ENCODE data around the gene SCGB3A2. TPM values are rescaled to one million over a fixed set of nuclear protein-coding genes. Genes with fewer than 3 reads are reported as not detected.

Gene SCGB3A2
- total RNA-seq, 1 experiment from 2014 or later = not detected

- Histone ChIP-seq H3K9ac (ENCODE audit: low read length) (no peak overlapping the region), H3K36me3 (ENCODE audit: insufficient read depth, low read length) (no peaks in the 10 kb centered on the region), H4K20me1 (ENCODE audit: insufficient read depth, low read depth, low read length) (no peaks in the 10 kb centered on the region), H3K27me3 (ENCODE audit: low read length) (no peaks in the 10 kb centered on the region), H3K9me2 (replicated peaks; ENCODE audit: insufficient read depth, low read length) (no peaks in the 10 kb centered on the region), H2AFZ (ENCODE audit: low read length) (no peak overlapping the region), H3K4me1 (ENCODE audit: low read length) (peaks cover 12% of the 10 kb centered on the region), H3K27ac (ENCODE audit: low read length) (no peak overlapping the region), H3K4me3 (ENCODE audit: low read length) (no peak overlapping the region), H3K79me2 (ENCODE audit: low read length) (no peaks in the 10 kb centered on the region), H3K4me2 (ENCODE audit: low read depth, low read length, poor library complexity, severe bottlenecking) (no peak overlapping the region), H3K9me3 (ENCODE audit: low read length) (no peaks in the 10 kb centered on the region)
- no peak for DNase-seq
Observed at GRCh38 chr5:147902609-147903115, 24.2 kb downstream of the SCGB3A2 start.

DNA sequence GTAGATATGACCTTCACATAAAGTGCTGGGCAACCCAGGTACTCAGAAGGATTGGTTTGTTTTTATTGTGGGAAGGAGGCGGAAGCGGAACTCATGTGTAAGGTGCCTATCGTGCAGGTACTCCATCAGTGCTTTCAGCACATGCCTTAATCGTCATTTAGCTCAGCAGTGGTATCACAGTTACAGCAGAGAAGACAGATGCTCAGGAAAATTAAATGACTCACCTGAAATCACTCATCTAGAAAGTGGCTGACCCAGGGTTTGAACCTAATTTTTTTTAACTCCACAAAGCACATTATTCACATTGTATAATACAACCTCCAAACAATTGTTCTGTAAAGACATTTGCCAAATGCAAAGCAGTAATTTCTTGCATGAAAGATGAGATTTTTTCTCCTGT lies 25.6 kb downstream of the SCGB3A2 start:
- H3K9me3 ChIP-seq (ENCODE audit: low read length) = no peaks in the 10 kb centered on the region
- H3K4me2 ChIP-seq (ENCODE audit: low read depth, low read length, poor library complexity, severe bottlenecking) = no peak overlapping the region
- peaks cover 12% of the 10 kb centered on the region for H3K4me1 ChIP-seq (ENCODE audit: low read length)
- H4K20me1 ChIP-seq (ENCODE audit: insufficient read depth, low read depth, low read length) = no peaks in the 10 kb centered on the region
- DNase-seq = no peak
- no peak overlapping the region for H3K27ac ChIP-seq (ENCODE audit: low read length)
- H3K27me3 ChIP-seq (ENCODE audit: low read length) = no peaks in the 10 kb centered on the region
- no peaks in the 10 kb centered on the region for H3K79me2 ChIP-seq (ENCODE audit: low read length)
- no peak overlapping the region for H3K4me3 ChIP-seq (ENCODE audit: low read length)
- no peak overlapping the region for H3K9ac ChIP-seq (ENCODE audit: low read length)
- H2AFZ ChIP-seq (ENCODE audit: low read length) = no peak overlapping the region
- H3K9me2 ChIP-seq (replicated peaks; ENCODE audit: insufficient read depth, low read length) = no peaks in the 10 kb centered on the region
- no peaks in the 10 kb centered on the region for H3K36me3 ChIP-seq (ENCODE audit: insufficient read depth, low read length)

GRCh38 chr5:147906326-147907095 lies 28.0 kb downstream of the SCGB3A2 start, which contains the start of gene C5orf46:
Gene C5orf46 (minus strand): TSS chr5:147906538. CDS start chr5:147906501, 37 bp downstream.
- no peak within 1 kb of the TSS for H3K4me3 ChIP-seq (ENCODE audit: low read length)
- H2AFZ ChIP-seq (ENCODE audit: low read length) = no peak within 1 kb of the TSS
- H3K79me2 ChIP-seq (ENCODE audit: low read length) = no peaks in the 10 kb centered on the region

DNA sequence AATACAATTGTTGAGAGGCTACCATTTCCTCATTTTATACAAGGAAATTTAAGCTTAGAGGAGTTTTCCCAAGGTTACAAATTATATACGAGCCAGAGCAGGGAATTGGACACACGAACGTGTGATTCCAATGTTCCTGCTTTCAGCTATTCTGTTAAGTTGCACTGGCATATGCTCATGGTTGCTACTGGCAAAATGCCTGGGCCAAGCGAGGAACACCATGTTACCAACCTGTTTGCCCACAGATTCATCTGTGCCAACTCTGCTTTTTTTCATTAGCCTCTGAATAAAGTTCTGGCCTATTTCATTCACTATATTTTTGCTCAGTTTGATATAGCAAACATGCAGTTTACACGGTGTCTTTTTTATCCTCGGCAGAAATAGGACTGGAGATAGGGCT lies 32.9 kb downstream of the SCGB3A2 start:
- Histone ChIP-seq H2AFZ (ENCODE audit: low read length) (no peak overlapping the region), H3K4me3 (ENCODE audit: low read length) (no peak overlapping the region), H4K20me1 (ENCODE audit: insufficient read depth, low read depth, low read length) (no peaks in the 10 kb centered on the region), H3K9me2 (replicated peaks; ENCODE audit: insufficient read depth, low read length) (no peaks in the 10 kb centered on the region), H3K9me3 (ENCODE audit: low read length) (no peaks in the 10 kb centered on the region), H3K4me2 (ENCODE audit: low read depth, low read length, poor library complexity, severe bottlenecking) (no peak overlapping the region), H3K36me3 (ENCODE audit: insufficient read depth, low read length) (no peaks in the 10 kb centered on the region), H3K79me2 (ENCODE audit: low read length) (no peaks in the 10 kb centered on the region), H3K9ac (ENCODE audit: low read length) (no peak overlapping the region), H3K27ac (ENCODE audit: low read length) (no peak overlapping the region), H3K27me3 (ENCODE audit: low read length) (no peaks in the 10 kb centered on the region), H3K4me1 (ENCODE audit: low read length) (0 out of 2 replicates have a peak, but pooled peaks cover 2% of the 10 kb centered on the region)
- no peak for DNase-seq

More at GRCh38 chr5:147906326-147907095, 28.0 kb downstream of the SCGB3A2 start, which contains the start of gene C5orf46:
- Histone ChIP-seq H3K27ac (ENCODE audit: low read length) (no peak within 1 kb of the TSS), H3K27me3 (ENCODE audit: low read length) (no peaks in the 10 kb centered on the region), H3K4me1 (ENCODE audit: low read length) (peaks cover 12% of the 10 kb centered on the region), H3K9me3 (ENCODE audit: low read length) (no peaks in the 10 kb centered on the region), H3K9ac (ENCODE audit: low read length) (no peak within 1 kb of the TSS), H4K20me1 (ENCODE audit: insufficient read depth, low read depth, low read length) (no peaks in the 10 kb centered on the region), H3K9me2 (replicated peaks; ENCODE audit: insufficient read depth, low read length) (no peaks in the 10 kb centered on the region), H3K36me3 (ENCODE audit: insufficient read depth, low read length) (no peaks in the 10 kb centered on the region), H3K4me2 (ENCODE audit: low read depth, low read length, poor library complexity, severe bottlenecking) (no peak within 1 kb of the TSS)
- no peak for DNase-seq

GRCh38 chr5:147912011-147912410 lies 33.5 kb downstream of the SCGB3A2 start:
- no peaks in the 10 kb centered on the region for H3K79me2 ChIP-seq (ENCODE audit: low read length)
- H4K20me1 ChIP-seq (ENCODE audit: insufficient read depth, low read depth, low read length) = no peaks in the 10 kb centered on the region
- no peak overlapping the region for H2AFZ ChIP-seq (ENCODE audit: low read length)
- peak; percentile 49 for DNase-seq
- no peaks in the 10 kb centered on the region for H3K9me3 ChIP-seq (ENCODE audit: low read length)
- H3K27ac ChIP-seq (ENCODE audit: low read length) = no peak overlapping the region
- H3K36me3 ChIP-seq (ENCODE audit: insufficient read depth, low read length) = no peaks in the 10 kb centered on the region
- no peak overlapping the region for H3K4me3 ChIP-seq (ENCODE audit: low read length)
- H3K4me2 ChIP-seq (ENCODE audit: low read depth, low read length, poor library complexity, severe bottlenecking) = no peak overlapping the region
- H3K9me2 ChIP-seq (replicated peaks; ENCODE audit: insufficient read depth, low read length) = no peaks in the 10 kb centered on the region
- H3K4me1 ChIP-seq (ENCODE audit: low read length) = 0 out of 2 replicates have a peak, but pooled peaks cover 2% of the 10 kb centered on the region
- no peak overlapping the region for H3K9ac ChIP-seq (ENCODE audit: low read length)
- H3K27me3 ChIP-seq (ENCODE audit: low read length) = no peaks in the 10 kb centered on the region

DNA sequence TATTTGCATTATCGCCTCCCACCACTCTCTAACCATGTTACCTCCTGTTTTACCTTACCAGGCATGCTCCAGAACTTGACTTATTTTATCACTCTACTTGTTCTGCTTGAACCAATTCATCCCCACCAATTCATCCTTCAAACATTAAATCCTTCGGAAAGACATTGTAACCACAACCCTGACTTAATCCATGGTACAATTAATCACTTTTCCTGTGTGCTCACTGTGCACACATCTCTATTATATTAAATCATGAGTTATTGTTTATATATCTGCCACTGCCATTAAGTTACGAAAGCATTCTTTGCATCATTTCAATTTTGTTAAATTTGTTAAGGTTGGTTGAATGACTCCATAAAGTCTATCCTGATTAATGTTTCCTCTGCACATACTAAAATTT lies 35.3 kb downstream of the SCGB3A2 start:
- H3K27me3 ChIP-seq (ENCODE audit: low read length) = no peaks in the 10 kb centered on the region
- 0 out of 2 replicates have a peak, but pooled peaks cover 2% of the 10 kb centered on the region for H3K4me1 ChIP-seq (ENCODE audit: low read length)
- H3K79me2 ChIP-seq (ENCODE audit: low read length) = no peaks in the 10 kb centered on the region
- H3K36me3 ChIP-seq (ENCODE audit: insufficient read depth, low read length) = no peaks in the 10 kb centered on the region
- H3K4me3 ChIP-seq (ENCODE audit: low read length) = no peak overlapping the region
- no peak overlapping the region for H3K4me2 ChIP-seq (ENCODE audit: low read depth, low read length, poor library complexity, severe bottlenecking)
- no peaks in the 10 kb centered on the region for H3K9me3 ChIP-seq (ENCODE audit: low read length)
- no peak overlapping the region for H2AFZ ChIP-seq (ENCODE audit: low read length)
- H4K20me1 ChIP-seq (ENCODE audit: insufficient read depth, low read depth, low read length) = no peaks in the 10 kb centered on the region
- no peaks in the 10 kb centered on the region for H3K9me2 ChIP-seq (replicated peaks; ENCODE audit: insufficient read depth, low read length)
- no peak overlapping the region for H3K27ac ChIP-seq (ENCODE audit: low read length)
- no peak overlapping the region for H3K9ac ChIP-seq (ENCODE audit: low read length)
- DNase-seq = no peak

DNA sequence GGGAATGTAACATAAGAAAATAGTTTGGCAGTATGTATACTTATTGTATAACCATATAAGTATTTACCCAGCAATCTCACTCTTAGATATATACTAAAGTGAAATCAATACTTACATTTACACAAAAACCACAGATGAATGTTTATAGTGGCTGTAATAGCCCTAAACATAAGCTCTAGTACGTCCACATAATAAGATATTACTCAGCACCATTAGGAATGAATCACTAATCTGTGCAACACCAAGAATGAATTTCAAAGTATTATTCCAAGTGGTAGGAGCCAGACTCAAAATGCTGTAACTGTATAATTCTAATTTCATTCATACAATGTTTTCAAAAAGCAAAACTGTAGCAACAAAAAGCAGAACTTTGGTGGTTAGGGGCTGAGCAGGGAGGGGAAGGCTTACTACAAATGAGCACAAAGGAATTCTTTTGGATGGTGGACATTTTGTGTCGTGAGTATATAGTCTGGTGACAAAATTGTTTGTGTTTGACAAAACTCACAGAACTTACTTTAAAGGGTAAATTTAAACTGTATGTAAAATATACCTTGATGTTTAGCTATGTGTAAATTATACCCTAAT lies 39.7 kb downstream of the SCGB3A2 start:
- Histone ChIP-seq H3K27me3 (ENCODE audit: low read length) (no peaks in the 10 kb centered on the region), H2AFZ (ENCODE audit: low read length) (no peak overlapping the region), H3K36me3 (ENCODE audit: insufficient read depth, low read length) (no peaks in the 10 kb centered on the region), H3K4me1 (ENCODE audit: low read length) (no peaks in the 10 kb centered on the region), H3K27ac (ENCODE audit: low read length) (no peak overlapping the region), H3K9me2 (replicated peaks; ENCODE audit: insufficient read depth, low read length) (no peaks in the 10 kb centered on the region), H3K4me3 (ENCODE audit: low read length) (no peak overlapping the region), H4K20me1 (ENCODE audit: insufficient read depth, low read depth, low read length) (no peaks in the 10 kb centered on the region), H3K9ac (ENCODE audit: low read length) (no peak overlapping the region), H3K79me2 (ENCODE audit: low read length) (no peaks in the 10 kb centered on the region), H3K4me2 (ENCODE audit: low read depth, low read length, poor library complexity, severe bottlenecking) (no peak overlapping the region), H3K9me3 (ENCODE audit: low read length) (no peaks in the 10 kb centered on the region)
- DNase-seq = no peak

DNA sequence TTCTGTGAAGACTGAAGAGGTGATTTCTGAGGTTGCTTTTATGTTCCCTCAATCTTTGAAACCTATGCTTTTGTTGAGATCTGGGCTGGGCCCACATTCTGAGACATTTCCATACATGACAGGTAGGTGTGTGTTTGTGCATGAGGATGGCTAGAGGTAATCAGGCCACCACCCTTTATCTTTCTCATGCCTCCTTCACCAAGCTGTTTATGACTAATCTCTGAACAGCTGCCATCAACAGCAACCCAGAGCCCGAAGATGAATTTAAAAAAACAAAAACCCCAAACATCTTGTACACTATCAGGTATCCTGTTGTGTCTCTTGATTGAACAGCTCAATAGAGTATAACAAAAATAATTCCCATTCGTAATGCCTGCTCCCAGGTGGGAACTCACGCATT lies 40.4 kb downstream of the SCGB3A2 start:
- H3K9ac ChIP-seq (ENCODE audit: low read length) = no peak overlapping the region
- DNase-seq = no peak

More for the DNA sequence above, 40.4 kb downstream of the SCGB3A2 start:
- Histone ChIP-seq H3K36me3 (ENCODE audit: insufficient read depth, low read length) (no peaks in the 10 kb centered on the region), H3K9me2 (replicated peaks; ENCODE audit: insufficient read depth, low read length) (no peaks in the 10 kb centered on the region), H3K27ac (ENCODE audit: low read length) (no peak overlapping the region), H4K20me1 (ENCODE audit: insufficient read depth, low read depth, low read length) (no peaks in the 10 kb centered on the region), H2AFZ (ENCODE audit: low read length) (no peak overlapping the region), H3K4me3 (ENCODE audit: low read length) (no peak overlapping the region), H3K4me1 (ENCODE audit: low read length) (no peaks in the 10 kb centered on the region), H3K79me2 (ENCODE audit: low read length) (no peaks in the 10 kb centered on the region), H3K4me2 (ENCODE audit: low read depth, low read length, poor library complexity, severe bottlenecking) (no peak overlapping the region), H3K9me3 (ENCODE audit: low read length) (no peaks in the 10 kb centered on the region), H3K27me3 (ENCODE audit: low read length) (no peaks in the 10 kb centered on the region)

All from Karpas-422 (cell line).